Activated CD4-positive, CD25-positive, alpha-beta regulatory T cell treated with anti-CD3 and anti-CD28 coated beads, Interleukin-2, amount 50 U/mL, for 16 hours (primary cell): ENCODE measurements around the gene ECT2L.

Experiments
- DNase-seq: peaks from one replicate; pipeline ENCODE4 v3.0.0-alpha.2; 2020; ENCODE audit warnings: low read depth, low spot score

The ECT2L gene

GRCh38 chr6:138795809-138796603, at the start of gene ECT2L:
TSS of gene ECT2L (plus strand) at chr6:138796087. CDS start at chr6:138813275, 17,188 bp downstream.
- no peak for DNase-seq

GRCh38 chr6:138752017-138752416, 43.9 kb upstream of the ECT2L start:
- no peak for DNase-seq

- no peak for DNase-seq
Observed at GRCh38 chr6:138757136-138757535, 38.8 kb upstream of the ECT2L start.

GRCh38 chr6:138765896-138766655, 29.8 kb upstream of the ECT2L start:
- DNase-seq: no peak

GRCh38 chr6:138769102-138769676, 26.7 kb upstream of the ECT2L start:
- DNase-seq: no peak

GRCh38 chr6:138772596-138773176, 23.2 kb upstream of the ECT2L start:
- DNase-seq: no peak

- DNase-seq: peak; percentile 90
Observed at GRCh38 chr6:138773177-138774091, 22.5 kb upstream of the ECT2L start, which contains the start of gene CCDC28A. TSS of gene CCDC28A (plus strand) at chr6:138773769. CDS start at chr6:138776121, 2,352 bp downstream.

- no peak for DNase-seq
Observed at GRCh38 chr6:138774370-138774769, 21.5 kb upstream of the ECT2L start.

GRCh38 chr6:138776659-138777058, 19.2 kb upstream of the ECT2L start:
- no peak for DNase-seq

GRCh38 chr6:138778331-138778730, 17.6 kb upstream of the ECT2L start:
- DNase-seq: no peak

GRCh38 chr6:138782243-138782642, 13.6 kb upstream of the ECT2L start:
- no peak for DNase-seq

- no peak for DNase-seq
Observed at GRCh38 chr6:138785079-138785478, 10.8 kb upstream of the ECT2L start.

GRCh38 chr6:138785980-138786379, 9.9 kb upstream of the ECT2L start:
- no peak for DNase-seq

GRCh38 chr6:138787138-138787537, 8.7 kb upstream of the ECT2L start:
- DNase-seq: no peak

GRCh38 chr6:138796771-138797170, 884 bp downstream of the ECT2L start:
- DNase-seq: no peak

- no peak for DNase-seq
Observed at GRCh38 chr6:138797806-138798446, 2.0 kb downstream of the ECT2L start.

GRCh38 chr6:138800377-138801150, 4.7 kb downstream of the ECT2L start:
- DNase-seq: no peak

GRCh38 chr6:138803331-138803730, 7.4 kb downstream of the ECT2L start:
- DNase-seq: no peak

GRCh38 chr6:138803861-138804260, 8.0 kb downstream of the ECT2L start:
- DNase-seq: no peak
